NCI-H510A (cell line): ENCODE data around the gene POU2F2.
"Not testable (repeated sequence)": the region's sequence is repeated elsewhere in the genome, so short reads cannot be mapped to it uniquely, and the experiment has no call there.

Source experiments
- DNase-seq: peaks from one replicate; lab custom pipeline; 2025; lab: John Stamatoyannopoulos, UW

Gene POU2F2

DNA sequence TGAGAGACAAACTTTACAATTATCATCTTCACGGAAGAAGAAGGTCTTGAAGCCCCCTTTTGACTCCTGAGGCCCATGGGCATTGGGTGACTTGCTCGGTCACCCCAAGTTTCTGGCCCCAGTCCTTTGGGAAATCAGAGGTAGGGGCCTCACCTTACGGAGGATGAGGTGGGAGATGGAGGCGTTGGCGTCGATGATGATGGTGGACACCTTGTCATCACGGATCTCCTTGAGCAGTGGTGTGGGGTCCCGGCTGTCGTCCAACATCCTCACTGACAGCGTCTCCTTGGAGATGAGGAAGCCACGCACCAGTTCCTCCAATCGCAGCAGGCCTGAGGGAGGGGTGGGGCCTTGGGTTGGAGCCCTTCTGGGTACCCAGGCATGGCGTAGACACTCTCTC is 73.0 kb downstream of the POU2F2 start:
- DNase-seq, result no peak

DNA sequence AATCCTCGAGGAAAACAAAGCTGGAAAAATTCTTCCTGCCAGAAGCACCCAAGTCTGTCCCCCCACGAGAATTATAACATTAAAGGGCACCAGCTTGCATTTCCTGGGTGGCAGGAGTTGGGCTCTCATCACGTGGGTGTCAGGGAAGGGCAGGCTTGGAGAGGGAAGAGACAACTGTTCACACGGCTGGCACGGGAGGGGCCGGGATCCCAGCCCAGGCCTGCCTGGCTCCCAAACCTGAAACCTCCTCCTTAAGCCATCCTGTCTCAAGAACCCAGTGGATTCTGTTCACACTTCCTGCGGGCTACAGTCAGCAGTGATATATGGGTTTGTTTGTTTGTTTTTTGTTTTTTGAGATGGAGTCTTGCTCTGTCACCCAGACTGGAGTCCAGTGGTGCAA is 74.4 kb downstream of the POU2F2 start:
- DNase-seq, result no peak

DNA sequence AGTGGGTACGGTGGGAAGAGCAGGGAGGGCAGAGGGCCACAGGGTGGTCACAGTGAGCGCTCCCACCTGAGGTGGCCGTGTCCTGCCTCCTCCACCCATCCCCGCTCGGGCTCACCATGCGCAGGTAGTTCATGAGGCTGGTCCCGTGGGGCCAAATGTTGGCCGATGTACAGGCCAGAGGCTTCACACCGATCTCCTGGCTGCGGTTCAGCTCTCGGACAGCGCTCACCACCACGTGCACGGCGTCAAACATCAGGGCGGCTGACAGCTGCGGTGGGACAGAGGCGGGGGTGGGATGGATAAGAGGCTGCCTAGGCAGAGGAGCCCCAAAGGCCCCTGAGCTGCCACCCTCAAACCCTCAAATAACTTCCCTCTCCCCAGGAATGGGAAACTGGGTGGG is 78.0 kb downstream of the POU2F2 start:
- DNase-seq, result no peak

DNA sequence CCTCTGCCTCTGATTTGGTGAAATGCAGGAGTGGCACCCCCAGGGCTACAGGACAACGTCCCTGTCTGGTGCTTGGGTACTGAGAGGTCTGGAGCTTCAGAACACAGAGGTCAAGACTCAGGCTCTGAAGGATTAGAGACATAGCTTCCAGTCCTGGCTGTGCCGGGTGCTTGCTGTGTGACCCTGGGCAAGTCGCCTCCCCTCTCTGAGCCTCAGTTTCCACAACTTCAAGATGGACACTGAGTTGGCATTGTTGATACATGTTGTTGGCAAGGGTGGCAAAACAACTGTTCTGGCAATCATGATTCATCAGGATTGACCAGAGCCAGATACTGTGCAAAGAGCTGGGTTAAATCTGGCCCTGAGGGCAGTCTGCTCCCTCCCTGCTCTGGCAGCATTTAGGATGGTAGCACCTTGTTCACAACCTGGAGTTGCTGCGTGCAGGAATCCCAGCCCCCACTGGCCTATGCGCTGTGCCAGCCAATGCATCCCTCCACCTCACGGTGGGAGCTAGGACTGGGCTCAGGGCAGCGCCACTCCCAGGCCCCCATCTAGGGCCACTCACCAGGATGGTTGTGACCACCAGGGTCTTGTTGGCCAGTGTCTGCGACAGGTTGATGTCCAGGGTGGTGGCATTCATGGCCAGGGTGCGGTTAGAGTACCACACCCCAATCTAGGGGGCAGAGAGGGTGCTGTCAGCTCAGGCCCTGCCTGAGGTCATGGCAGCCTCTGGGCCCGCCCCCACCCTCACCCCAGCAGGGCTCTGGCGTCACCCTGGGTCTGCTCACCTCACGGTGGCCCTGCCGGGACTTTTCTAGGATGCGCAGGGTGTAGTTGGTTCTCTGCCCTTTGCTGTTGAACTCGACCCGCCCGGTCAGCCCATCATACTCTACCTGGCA is 79.0 kb downstream of the POU2F2 start:
- DNase-seq, result no peak

DNA sequence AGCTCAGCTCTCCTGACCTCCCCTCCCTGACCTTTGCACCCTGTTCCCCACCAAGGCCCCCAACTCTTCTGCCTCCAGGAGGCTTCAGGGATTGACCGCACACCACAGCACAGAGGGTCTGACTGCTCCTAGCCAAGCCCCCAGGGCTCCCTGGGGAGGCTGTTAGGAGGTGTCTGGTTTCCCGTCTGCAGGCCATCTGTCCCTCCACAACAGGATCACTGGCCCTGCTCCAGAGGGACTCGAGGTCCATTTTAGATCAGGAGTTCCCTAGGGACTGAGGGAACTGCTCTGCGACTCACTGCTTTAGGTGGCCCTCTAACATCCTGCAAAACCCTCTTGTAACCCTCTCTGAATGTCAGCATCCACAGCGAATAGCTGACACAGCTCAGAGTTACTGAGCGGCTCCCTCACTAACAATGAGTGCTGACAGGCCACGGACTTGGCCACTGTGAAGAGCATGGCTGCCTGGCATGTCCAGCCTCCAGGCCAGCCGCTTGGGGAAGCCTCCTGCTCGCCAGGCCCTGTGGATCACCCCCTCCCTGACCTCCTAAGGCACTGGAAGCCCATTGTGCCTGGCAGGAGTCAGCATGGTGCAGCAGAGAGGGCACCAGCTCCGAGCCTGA is 79.9 kb downstream of the POU2F2 start:
- DNase-seq, result no peak

DNA sequence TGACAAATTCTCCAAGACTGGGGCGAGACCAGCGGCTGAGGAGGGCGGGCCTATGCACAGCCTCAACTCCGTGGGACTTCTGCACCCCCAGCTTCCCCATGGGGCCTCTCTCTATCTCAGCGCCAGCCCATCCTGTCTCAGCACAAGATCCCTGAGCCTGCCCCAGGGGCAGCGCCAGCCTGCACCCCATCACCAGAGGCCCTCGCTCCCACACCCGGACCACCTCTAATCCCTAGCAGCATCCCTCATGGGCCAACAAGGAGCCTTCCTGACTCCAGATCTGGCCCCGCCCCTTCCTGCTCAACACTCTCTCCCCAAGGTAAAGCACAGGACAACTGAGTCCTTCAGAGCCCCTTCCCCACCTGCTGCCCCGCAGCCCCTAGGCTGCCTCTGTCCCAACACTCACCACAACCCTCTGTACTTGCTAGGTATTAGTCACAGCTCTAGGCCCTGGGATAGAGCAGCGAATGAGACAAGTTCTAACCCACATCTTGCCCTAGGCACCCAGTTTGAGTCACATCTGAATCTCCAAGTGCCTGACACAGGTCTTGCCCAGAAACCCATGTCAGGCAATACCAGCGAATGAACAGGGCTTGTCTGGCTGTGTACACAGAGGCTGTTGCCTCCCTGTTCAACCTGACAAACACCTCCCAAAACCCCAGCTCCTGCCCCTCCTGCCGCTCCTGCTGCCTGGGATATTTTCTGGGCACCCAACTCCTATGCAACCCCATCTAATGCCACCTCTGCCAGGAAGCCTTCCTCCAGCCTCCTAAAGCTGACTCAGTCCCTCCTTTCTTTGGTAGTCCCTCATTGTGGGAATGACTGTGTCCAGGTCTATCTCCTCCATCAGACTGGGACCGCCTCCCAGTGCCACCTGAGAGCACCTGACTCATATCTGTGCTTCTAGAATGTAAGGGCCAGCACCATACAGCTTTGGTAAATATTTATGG is 80.8 kb downstream of the POU2F2 start:
- no peak for DNase-seq

DNA sequence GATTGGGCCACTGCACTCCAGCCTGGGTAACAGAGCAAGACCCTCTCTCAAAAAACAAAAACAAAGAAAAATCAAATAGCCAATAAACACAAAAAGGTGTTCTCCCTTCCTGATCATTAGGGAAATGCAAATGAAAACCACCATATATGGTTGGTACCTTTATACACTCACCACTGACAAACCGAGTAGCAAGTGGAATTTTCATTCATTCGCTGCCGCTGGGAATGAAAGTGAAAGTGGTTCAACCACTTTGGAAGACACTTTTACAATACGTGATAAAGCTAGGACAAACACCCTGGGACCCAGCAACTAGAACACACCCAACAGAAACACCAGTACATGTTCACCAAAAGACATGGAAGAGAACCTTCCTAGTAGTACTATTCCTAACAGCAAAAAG is 83.3 kb downstream of the POU2F2 start:
- DNase-seq, result no peak

DNA sequence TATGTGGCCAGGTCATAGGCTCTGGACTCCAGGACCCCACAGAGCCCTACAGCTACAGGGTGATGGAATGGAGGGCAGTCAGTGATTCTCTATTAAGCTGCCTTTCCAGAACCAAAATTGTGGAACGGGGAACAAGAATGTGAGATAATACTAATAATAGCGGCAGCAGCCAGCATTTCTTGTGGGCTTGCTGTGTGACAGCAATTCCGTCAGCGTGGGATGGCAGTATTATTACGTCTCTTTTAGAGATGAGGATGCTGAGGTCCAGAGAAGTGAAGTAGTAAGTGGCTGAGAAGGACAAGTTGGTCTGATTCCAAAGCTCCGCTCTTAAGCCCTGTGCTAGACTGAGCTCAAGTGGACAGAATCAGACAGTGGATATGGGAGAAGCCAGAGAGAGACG is 86.7 kb downstream of the POU2F2 start:
- no peak for DNase-seq

DNA sequence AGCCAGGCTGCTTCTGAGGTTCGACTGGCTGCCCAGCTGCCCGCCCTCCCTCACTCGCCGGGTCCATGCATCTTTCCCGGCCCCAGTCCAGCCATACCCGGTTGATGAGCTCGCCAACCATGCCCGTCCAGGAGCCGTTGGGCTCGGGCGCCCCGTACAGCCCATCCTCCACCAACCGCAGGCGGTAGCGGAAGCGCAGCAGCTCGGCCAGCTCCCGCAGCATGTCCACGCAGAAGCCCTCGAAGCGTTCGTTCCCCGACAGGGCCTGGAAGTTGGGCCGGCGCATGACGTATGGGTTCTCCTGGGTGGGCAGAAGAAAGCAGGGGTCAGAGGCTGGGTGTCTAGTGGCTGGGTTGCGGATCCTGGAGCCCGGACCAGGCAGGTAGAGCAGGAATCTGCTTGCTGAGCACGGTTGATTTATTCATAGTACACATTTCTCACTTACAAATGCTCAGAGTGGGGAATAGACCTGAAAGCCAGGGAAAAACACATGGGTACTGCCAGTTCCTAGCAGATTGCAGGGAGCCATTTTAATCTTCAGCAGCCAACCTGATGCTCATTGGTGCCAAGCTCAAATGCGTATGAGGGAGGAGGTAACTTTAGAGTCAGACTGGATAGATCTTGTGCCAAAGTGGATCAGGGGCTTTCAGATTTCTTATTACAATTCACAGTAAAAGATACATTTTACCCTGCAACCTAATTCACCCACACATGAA is 89.6 kb downstream of the POU2F2 start:
- DNase-seq, result no peak

DNA sequence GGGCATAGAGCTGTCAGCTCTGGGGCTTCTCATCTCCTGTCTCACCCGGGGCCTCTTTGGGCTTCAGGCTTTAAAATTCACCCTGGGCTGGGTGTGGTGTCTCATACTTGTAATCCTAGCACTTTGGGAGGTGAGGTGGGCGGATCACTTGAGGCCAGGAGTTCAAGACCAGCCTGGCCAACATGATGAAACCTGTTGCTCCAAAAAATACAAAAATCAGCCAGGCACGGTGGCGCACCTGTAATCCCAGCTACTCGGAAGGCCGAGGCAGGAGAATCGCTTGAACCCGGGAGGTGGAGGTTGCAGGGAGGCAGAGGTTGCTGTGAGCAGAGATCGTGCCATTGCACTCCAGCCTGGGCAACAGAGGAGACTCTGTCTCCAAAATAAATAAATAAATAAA is 91.8 kb downstream of the POU2F2 start:
- not testable (repeated sequence) for DNase-seq

DNA sequence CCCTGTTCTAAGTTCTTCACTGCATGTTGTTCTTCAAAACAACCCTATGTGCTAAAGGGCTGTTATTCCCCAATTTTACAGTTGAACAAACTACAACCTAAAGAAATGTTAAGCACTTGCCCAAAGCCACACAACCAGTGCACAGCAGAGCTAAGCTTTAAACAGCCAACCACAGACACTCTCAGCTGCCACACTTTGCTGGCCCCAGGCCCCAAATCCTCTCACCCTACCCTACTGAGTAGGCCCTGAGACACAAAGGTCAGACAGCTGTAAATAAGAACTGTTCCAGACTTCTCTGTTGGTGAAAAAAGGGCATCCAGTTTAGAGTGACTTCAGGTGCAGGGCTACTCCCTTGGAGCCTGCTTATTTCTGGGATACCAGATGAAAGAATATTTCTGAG is 92.2 kb downstream of the POU2F2 start:
- DNase-seq, result no peak

DNA sequence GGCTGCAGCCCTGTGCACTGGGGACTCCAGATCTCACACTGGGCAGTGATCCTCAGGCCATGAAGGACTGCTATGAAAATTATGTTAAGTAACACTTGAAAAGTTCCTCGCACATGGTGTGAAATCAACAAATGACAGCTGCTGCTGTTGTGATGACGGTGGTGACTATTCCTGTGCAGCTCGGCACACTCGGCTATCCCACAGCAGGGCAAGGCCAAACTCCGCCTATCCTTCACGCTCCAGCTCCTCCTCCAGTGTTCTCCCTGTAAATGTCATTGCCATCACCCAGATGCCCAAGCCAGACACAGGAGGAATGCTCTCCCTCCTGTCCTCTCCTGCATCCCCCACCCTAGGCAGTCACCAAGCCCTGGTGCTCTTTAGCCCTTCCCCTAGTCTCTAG is 93.6 kb downstream of the POU2F2 start:
- peak; percentile 72 for DNase-seq

DNA sequence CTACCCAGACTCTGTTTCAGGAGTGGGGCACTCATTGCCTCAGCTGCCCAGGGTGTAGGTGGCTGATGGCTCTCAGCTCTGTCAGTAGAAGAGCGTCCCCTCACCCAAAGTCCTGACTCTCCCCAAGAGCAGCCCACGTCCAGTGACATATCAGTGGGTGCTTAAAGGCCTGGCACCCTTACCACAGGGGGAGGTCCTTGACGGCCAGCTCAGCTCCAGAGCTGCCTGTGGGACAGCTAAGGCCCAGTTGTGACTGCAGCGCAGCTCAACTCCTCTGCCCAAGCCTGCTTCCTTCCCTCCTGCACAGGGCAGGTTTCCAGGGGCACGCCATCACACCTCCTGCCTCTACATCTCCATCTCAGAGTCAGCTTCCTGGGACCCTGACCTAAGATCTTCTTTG is 94.6 kb downstream of the POU2F2 start:
- no peak for DNase-seq
